ENCODE data around the gene PFKL.
"Not testable (repeated sequence)": the region's sequence is repeated elsewhere in the genome, so short reads cannot be mapped to it uniquely, and the experiment has no call there.

Gene PFKL

DNA sequence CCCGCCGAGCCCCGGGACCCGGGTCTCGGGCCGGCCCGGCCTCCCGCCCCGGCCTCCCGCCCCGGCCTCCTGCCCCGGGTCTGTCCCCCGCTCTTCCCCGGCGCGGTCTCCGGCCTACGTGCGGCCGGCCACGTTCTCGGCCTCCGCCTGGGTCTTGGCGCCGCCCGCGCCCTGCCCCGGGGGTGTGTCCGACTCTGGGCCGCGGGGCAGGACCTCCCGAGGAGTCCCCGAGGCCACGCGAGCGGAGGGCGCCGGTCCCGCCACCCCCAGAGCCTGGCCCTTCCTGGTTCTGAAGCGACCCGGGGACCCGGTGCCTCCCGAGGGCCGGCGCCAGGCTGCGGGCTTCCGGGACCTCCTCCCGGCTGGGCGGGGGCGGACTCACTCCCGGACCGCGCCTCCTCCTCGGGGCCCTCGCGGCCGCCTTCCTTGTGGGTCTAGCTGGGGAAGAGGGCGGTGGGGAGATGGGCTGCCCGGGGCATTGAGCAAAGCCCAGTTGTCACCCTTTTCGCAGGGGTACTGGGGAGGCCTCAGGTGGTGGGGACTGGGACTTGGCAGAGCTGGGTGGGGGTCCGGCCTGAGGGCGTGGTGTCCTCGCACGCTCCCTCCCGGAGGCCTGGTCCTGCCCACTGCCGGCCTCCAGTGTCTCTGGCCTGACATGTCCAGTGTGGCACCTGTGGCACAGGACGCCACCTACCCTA lies 558 bp downstream of the PFKL start:
- Mint-ChIP-seq H3K27ac (peak overlapping the region in 2 of 3 experiments; percentile 62 to 81), H3K9me3 (no peaks in the 10 kb centered on the region), H3K4me3 (peak overlapping the region; percentile 81 to 83 (median 82)), H3K27me3 (ENCODE audit: low read depth) (peaks cover under 1% of the 10 kb centered on the region), H3K4me1 (peaks cover 28% of the 10 kb centered on the region), H3K36me3 (ENCODE audit: low read depth) (no peaks in the 10 kb centered on the region)
- no peak for TF ChIP-seq CTCF (IDR thresholded peaks at IDR 0.05; ENCODE audit: unreplicated experiment in 3 of 3)

DNA sequence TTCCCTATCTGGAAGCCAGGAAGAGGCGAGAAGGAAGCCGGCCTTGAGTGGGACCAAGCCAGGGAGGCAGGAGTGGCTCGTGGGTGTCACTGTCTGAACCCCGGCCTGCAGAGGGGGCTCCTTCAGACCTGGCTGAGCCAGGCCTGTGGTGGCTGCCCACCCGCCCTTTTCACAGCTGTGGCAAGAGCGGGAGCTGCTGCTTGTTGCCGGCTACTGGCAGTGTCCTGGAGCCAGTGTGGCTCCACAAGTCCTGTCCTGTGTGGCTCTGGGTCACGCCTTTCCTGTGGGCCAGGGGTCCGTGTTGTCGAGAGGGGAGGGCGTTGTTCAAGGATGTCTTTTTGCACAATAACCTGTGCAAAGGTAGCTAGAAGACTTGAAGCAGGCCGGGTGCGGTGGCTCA lies 1.3 kb downstream of the PFKL start:
- Mint-ChIP-seq H3K4me3 (peak overlapping the region; percentile 81 to 83 (median 82)), H3K27ac (peak overlapping the region in 2 of 3 experiments; percentile 62 to 81)

GRCh38 chr21:44301961-44302406 lies 2.1 kb downstream of the PFKL start:
- Mint-ChIP-seq H3K36me3 (ENCODE audit: low read depth) (no peaks in the 10 kb centered on the region), H3K4me3 (peak overlapping the region; percentile 67 to 78 (median 72)), H3K27ac (peak overlapping the region; percentile 55 to 99 (median 93)), H3K9me3 (no peaks in the 10 kb centered on the region), H3K27me3 (ENCODE audit: low read depth) (no peaks in the 10 kb centered on the region), H3K4me1 (peaks cover 28% of the 10 kb centered on the region)
- peak in 1 of 3 experiments; percentile 26 for TF ChIP-seq CTCF (IDR thresholded peaks at IDR 0.05; ENCODE audit: unreplicated experiment in 3 of 3)

More for the DNA sequence above, 1.3 kb downstream of the PFKL start:
- no peaks in the 10 kb centered on the region for H3K36me3 Mint-ChIP-seq (ENCODE audit: low read depth)
- no peaks in the 10 kb centered on the region for H3K27me3 Mint-ChIP-seq (ENCODE audit: low read depth)
- no peaks in the 10 kb centered on the region for H3K9me3 Mint-ChIP-seq
- no peak for TF ChIP-seq CTCF (IDR thresholded peaks at IDR 0.05; ENCODE audit: unreplicated experiment in 3 of 3)
- H3K4me1 Mint-ChIP-seq: peaks cover 28% of the 10 kb centered on the region

GRCh38 chr21:44302573-44303401 lies 2.9 kb downstream of the PFKL start:
- peak overlapping the region; percentile 55 to 99 (median 93) for H3K27ac Mint-ChIP-seq
- not testable (repeated sequence) for H3K36me3 Mint-ChIP-seq (ENCODE audit: low read depth); H3K9me3 Mint-ChIP-seq; H3K27me3 Mint-ChIP-seq (ENCODE audit: low read depth)
- peak overlapping the region; percentile 67 to 78 (median 72) for H3K4me3 Mint-ChIP-seq
- H3K4me1 Mint-ChIP-seq: peaks cover 33% of the 10 kb centered on the region

- Mint-ChIP-seq H3K4me1 (peaks cover 33% of the 10 kb centered on the region), H3K9me3 (no peaks in the 10 kb centered on the region), H3K36me3 (ENCODE audit: low read depth) (no peaks in the 10 kb centered on the region), H3K4me3 (peak overlapping the region; percentile 81 to 85 (median 82)), H3K27me3 (ENCODE audit: low read depth) (no peaks in the 10 kb centered on the region), H3K27ac (peak overlapping the region; percentile 93 to 99 (median 98))
- no peak for TF ChIP-seq CTCF (IDR thresholded peaks at IDR 0.05; ENCODE audit: unreplicated experiment in 3 of 3)
Observed at GRCh38 chr21:44303490-44303981, 3.7 kb downstream of the PFKL start.

- Mint-ChIP-seq H3K4me3 (peak overlapping the region in 2 of 3 experiments; percentile 82 to 85), H3K9me3 (no peaks in the 10 kb centered on the region), H3K36me3 (ENCODE audit: low read depth) (no peaks in the 10 kb centered on the region), H3K4me1 (peaks cover 32% of the 10 kb centered on the region), H3K27ac (peak overlapping the region; percentile 93 to 99 (median 98)), H3K27me3 (ENCODE audit: low read depth) (no peaks in the 10 kb centered on the region)
- TF ChIP-seq CTCF (IDR thresholded peaks at IDR 0.05; ENCODE audit: unreplicated experiment in 3 of 3): no peak
Observed at GRCh38 chr21:44304011-44304616, 4.3 kb downstream of the PFKL start.

Data from nephron (organoid).